ENCODE data around the gene ZFYVE16. TPM values are rescaled to one million over a fixed set of nuclear protein-coding genes. Genes with fewer than 3 reads are reported as not detected.

Gene ZFYVE16
- total and polyA plus RNA-seq, 2 of the 13 experiments (the other 11 are each of a cell fraction or from before 2014, with no cell fraction given) = 9.3 to 33.3 TPM

DNA sequence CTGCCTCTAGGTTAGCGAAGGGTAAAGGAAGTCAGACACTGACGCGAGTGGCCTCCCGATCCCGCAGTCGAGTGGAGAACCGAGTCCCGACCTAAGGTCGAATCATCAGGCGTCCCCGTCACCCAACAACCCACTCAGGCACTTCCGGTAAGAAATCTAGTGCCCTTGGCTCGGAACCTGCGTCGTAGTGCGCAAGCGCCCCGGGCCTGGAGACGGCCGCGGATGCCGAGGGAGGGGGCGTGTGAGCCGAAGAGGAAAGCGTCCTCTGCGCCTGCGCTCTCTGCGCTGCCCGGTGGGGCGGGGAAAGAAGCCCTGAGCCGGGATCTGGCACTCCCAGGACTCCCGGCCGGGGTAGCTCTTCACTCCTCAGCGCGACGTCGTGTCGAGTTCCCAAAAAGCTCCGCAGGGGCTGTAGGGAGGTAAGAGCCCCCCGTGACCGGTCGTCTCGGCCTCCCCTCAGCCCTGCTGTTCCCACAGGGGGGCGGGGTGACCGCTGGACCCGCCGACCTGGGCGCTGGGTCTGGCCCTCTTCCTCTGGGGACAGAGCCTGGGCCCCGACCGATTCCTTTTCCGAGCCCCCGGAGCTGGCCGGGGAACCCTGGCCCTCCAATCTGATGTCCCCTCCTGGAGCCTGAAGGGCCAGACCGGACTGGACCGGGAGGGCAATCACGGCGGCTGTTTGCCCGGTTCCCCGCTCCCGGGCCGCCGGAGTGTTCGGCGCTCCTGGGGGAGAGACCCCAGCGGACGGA lies at the start of gene ZFYVE16 (continued):
- TF ChIP-seq AGO2 (optimal IDR thresholded peaks at IDR 0.05; ENCODE audit: low read depth, low read length) (peak; percentile 93), MYC (CRISPR knock-in tag; IDR thresholded peaks at IDR 0.05; ENCODE audit: borderline replicate concordance) (peak; percentile 18; the same call in 1 of the 2 replicates), SYNCRIP (IDR thresholded peaks at IDR 0.05; ENCODE audit: insufficient read depth, low read depth, low read length) (no peak), ZNF367 (CRISPR knock-in tag; IDR thresholded peaks at IDR 0.05; ENCODE audit: borderline replicate concordance) (no peak), POLR2A (IDR thresholded peaks at IDR 0.05; ENCODE audit: insufficient read depth in 1 of 2, low read depth in 2 of 2, low read length in 2 of 2) (peak; percentile 87 to 96), ZNF747 (CRISPR knock-in tag; IDR thresholded peaks at IDR 0.05; ENCODE audit: borderline replicate concordance) (peak; percentile 53; the same call in 1 of the 2 replicates), SMARCC2 (IDR thresholded peaks at IDR 0.05) (no peak), CC2D1A (CRISPR knock-in tag; IDR thresholded peaks at IDR 0.05) (no peak), DNMT3B (CRISPR knock-in tag; conservative IDR thresholded peaks at IDR 0.05) (no peak), ZNF430 (CRISPR knock-in tag; IDR thresholded peaks at IDR 0.05) (peak; percentile 51; the same call in 1 of the 2 replicates), PCBP2 (optimal IDR thresholded peaks at IDR 0.05; ENCODE audit: low read depth, low read length, poor library complexity, severe bottlenecking) (no peak), SPEN (CRISPR knock-in tag; IDR thresholded peaks at IDR 0.05; ENCODE audit: low read depth) (peak; percentile 10; the same call in 1 of the 2 replicates), ZSCAN20 (CRISPR knock-in tag; IDR thresholded peaks at IDR 0.05; ENCODE audit: borderline replicate concordance) (0 out of 2 replicates have a peak, but pooled peaks have one; percentile 66), HIVEP1 (CRISPR knock-in tag; IDR thresholded peaks at IDR 0.05) (peak; percentile 54; the same call in 1 of the 2 replicates), HDAC1 (CRISPR knock-in tag; IDR thresholded peaks at IDR 0.05) (peak; percentile 36), TFE3 (CRISPR knock-in tag; IDR thresholded peaks at IDR 0.05) (no peak), TAF1 (CRISPR knock-in tag; IDR thresholded peaks at IDR 0.05) (peak; percentile 81), BORCS8-MEF2B (CRISPR knock-in tag; IDR thresholded peaks at IDR 0.05) (no peak; the same call in 1 of the 2 replicates), GABPB1 (CRISPR knock-in tag; IDR thresholded peaks at IDR 0.05) (peak; percentile 90), ATF6 (CRISPR knock-in tag; conservative IDR thresholded peaks at IDR 0.05) (no peak), ZSCAN29 (CRISPR knock-in tag; conservative IDR thresholded peaks at IDR 0.05) (0 out of 2 replicates have a peak, but pooled peaks have one; percentile 53), BRCA1 (CRISPR knock-in tag; IDR thresholded peaks at IDR 0.05) (no peak)
- TF ChIP-seq, protein P1, sequence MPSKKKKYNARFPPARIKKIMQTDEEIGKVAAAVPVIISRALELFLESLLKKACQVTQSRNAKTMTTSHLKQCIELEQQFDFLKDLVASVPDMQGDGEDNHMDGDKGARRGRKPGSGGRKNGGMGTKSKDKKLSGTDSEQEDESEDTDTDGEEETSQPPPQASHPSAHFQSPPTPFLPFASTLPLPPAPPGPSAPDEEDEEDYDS (CRISPR knock-in tag; IDR thresholded peaks at IDR 0.05) = peak; percentile 52; the same call in 1 of the 2 replicates
- TF ChIP-seq, protein P2, sequence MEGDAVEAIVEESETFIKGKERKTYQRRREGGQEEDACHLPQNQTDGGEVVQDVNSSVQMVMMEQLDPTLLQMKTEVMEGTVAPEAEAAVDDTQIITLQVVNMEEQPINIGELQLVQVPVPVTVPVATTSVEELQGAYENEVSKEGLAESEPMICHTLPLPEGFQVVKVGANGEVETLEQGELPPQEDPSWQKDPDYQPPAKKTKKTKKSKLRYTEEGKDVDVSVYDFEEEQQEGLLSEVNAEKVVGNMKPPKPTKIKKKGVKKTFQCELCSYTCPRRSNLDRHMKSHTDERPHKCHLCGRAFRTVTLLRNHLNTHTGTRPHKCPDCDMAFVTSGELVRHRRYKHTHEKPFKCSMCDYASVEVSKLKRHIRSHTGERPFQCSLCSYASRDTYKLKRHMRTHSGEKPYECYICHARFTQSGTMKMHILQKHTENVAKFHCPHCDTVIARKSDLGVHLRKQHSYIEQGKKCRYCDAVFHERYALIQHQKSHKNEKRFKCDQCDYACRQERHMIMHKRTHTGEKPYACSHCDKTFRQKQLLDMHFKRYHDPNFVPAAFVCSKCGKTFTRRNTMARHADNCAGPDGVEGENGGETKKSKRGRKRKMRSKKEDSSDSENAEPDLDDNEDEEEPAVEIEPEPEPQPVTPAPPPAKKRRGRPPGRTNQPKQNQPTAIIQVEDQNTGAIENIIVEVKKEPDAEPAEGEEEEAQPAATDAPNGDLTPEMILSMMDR (CRISPR knock-in tag; IDR thresholded peaks at IDR 0.05) = peak; percentile 55
- TF ChIP-seq, protein P3, sequence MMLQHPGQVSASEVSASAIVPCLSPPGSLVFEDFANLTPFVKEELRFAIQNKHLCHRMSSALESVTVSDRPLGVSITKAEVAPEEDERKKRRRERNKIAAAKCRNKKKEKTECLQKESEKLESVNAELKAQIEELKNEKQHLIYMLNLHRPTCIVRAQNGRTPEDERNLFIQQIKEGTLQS (CRISPR knock-in tag; IDR thresholded peaks at IDR 0.05) = no peak
